ENCODE data around the gene MAST3.

The MAST3 gene

DNA sequence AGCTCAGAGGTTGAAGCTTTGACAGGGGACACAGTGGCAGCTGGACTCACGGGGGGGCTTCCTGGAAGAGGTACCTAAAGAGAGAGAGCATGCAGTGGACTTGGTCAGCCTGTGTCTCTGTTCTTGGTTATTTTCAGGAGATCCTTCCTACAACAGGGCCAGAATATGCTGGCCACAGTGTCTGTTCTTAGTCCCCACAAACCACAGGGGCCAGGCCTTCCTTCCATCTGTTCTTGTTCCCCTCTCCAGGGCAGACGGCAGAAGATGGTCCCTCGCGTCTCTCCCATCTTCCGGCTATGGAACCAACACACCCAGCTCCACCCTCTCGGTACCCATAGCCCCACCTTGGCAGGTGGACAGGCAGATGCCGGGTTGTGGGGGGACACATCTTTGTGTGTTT is 24.8 kb downstream of the MAST3 start:
- Histone ChIP-seq H3K9ac (no peak overlapping the region), H3K4me2 (ENCODE audit: low read length) (no peak overlapping the region), H3K4me1 (peaks cover under 1% of the 10 kb centered on the region), H2AFZ (no peak overlapping the region), H3K4me3 (ENCODE audit: low read depth, low read length) (no peak overlapping the region), H3K9me3 (ENCODE audit: control insufficient read depth, low read length) (no peaks in the 10 kb centered on the region), H3K36me3 (ENCODE audit: control insufficient read depth, insufficient read depth, low read length) (no peaks in the 10 kb centered on the region), H3K27ac (no peak overlapping the region), H3K79me2 (no peaks in the 10 kb centered on the region), H3K27me3 (ENCODE audit: control insufficient read depth, insufficient read depth, low read length) (no peaks in the 10 kb centered on the region)
- TF ChIP-seq, protein P1, sequence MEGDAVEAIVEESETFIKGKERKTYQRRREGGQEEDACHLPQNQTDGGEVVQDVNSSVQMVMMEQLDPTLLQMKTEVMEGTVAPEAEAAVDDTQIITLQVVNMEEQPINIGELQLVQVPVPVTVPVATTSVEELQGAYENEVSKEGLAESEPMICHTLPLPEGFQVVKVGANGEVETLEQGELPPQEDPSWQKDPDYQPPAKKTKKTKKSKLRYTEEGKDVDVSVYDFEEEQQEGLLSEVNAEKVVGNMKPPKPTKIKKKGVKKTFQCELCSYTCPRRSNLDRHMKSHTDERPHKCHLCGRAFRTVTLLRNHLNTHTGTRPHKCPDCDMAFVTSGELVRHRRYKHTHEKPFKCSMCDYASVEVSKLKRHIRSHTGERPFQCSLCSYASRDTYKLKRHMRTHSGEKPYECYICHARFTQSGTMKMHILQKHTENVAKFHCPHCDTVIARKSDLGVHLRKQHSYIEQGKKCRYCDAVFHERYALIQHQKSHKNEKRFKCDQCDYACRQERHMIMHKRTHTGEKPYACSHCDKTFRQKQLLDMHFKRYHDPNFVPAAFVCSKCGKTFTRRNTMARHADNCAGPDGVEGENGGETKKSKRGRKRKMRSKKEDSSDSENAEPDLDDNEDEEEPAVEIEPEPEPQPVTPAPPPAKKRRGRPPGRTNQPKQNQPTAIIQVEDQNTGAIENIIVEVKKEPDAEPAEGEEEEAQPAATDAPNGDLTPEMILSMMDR (IDR thresholded peaks at IDR 0.05) = no peak

DNA sequence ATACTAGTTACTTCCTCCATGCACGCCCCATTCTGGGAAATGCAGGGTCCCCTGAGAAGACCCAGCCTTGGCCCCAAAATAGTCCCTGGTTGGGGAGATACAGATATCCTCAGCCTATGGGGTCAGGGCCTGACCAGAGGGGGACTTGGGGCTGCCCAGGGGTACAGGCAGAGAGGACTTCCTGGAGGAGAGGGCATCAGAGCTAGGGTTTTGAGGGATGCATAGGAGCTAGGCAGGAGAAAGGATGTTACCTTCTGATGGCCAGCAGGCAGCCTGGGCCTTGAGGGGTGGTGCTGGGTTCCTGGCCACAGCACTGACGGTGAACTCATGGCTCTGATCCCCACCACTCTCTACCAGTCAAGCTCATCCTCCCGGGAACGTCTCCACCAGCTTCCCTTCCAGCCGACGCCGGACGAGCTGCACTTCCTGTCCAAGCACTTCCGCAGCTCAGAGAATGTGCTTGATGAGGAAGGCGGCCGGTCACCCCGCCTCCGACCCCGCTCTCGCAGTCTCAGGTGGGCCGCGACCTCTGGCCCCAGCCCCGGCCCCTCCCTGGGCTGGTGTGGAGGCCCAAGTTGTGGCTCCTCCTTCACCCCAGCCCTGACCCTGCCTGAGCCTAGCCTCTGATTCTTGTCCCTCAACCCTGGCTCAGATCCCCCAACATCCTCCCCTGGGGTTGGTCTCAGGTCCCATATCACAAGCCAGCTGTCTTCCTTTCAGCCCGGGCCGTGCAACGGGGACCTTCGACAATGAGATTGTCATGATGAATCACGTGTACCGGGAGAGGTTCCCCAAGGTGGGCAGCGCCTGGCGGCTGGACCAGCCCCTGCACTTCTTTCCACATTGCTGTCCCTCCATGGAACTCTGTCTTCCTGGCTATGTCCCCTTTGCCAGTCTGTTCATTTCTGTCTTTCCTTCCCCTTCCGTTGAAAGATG is 25.6 kb downstream of the MAST3 start:
- Histone ChIP-seq H3K9ac (no peak overlapping the region), H3K27ac (peak overlapping the region; percentile 32), H3K79me2 (no peaks in the 10 kb centered on the region), H3K9me3 (ENCODE audit: control insufficient read depth, low read length) (no peaks in the 10 kb centered on the region), H3K4me3 (ENCODE audit: low read depth, low read length) (no peak overlapping the region), H3K4me1 (no peaks in the 10 kb centered on the region), H3K27me3 (ENCODE audit: control insufficient read depth, insufficient read depth, low read length) (no peaks in the 10 kb centered on the region), H2AFZ (no peak overlapping the region), H3K36me3 (ENCODE audit: control insufficient read depth, insufficient read depth, low read length) (no peaks in the 10 kb centered on the region), H3K4me2 (ENCODE audit: low read length) (no peak overlapping the region)
- TF ChIP-seq, protein P1 (IDR thresholded peaks at IDR 0.05) = no peak

DNA sequence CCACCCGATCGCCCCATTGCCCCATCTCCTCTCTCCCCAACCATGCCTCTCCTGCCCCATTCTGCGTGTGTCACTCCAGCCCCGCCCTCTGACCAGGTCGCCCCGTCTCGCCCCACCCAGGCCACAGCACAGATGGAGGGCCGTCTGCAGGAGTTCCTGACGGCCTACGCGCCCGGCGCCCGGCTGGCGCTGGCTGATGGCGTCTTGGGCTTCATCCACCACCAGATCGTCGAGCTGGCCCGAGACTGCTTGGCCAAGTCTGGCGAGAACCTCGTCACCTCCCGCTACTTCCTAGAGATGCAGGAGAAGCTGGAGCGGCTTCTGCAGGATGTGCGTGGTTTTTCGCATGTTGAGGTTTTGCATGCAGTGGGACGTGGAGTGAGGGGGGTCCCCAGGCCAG is 26.2 kb downstream of the MAST3 start:
- Histone ChIP-seq H3K4me1 (no peaks in the 10 kb centered on the region), H3K79me2 (no peaks in the 10 kb centered on the region), H3K9me3 (ENCODE audit: control insufficient read depth, low read length) (no peaks in the 10 kb centered on the region), H2AFZ (no peak overlapping the region), H3K4me2 (ENCODE audit: low read length) (no peak overlapping the region), H3K36me3 (ENCODE audit: control insufficient read depth, insufficient read depth, low read length) (no peaks in the 10 kb centered on the region), H3K27me3 (ENCODE audit: control insufficient read depth, insufficient read depth, low read length) (no peaks in the 10 kb centered on the region), H3K9ac (no peak overlapping the region), H3K4me3 (ENCODE audit: low read depth, low read length) (no peak overlapping the region), H3K27ac (no peak overlapping the region)
- TF ChIP-seq, protein P1 (IDR thresholded peaks at IDR 0.05) = no peak

DNA sequence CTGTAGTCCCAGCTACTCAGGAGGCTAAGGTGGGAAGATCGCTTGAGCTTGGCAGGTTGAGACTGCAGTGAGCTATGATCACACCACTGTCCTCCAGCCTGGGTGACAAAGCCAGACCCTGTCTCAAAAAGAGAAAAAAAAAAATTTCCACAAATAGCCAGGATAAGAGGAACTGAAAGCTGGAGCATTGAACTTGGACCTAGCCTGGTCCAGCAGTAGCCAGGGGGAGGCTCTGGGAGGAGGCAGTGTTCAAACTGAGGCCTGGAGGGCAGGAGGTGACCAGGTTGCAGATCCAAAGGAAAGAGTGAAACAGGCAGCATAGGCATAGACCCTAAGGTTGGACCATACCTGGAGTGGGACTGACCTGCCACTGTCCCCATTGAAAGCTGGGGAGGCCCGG is 28.5 kb downstream of the MAST3 start:
- Histone ChIP-seq H3K36me3 (ENCODE audit: control insufficient read depth, insufficient read depth, low read length) (no peaks in the 10 kb centered on the region), H3K27me3 (ENCODE audit: control insufficient read depth, insufficient read depth, low read length) (no peaks in the 10 kb centered on the region), H3K4me3 (ENCODE audit: low read depth, low read length) (no peak overlapping the region), H3K4me1 (no peaks in the 10 kb centered on the region), H3K9me3 (ENCODE audit: control insufficient read depth, low read length) (no peaks in the 10 kb centered on the region), H3K79me2 (no peaks in the 10 kb centered on the region), H3K9ac (no peak overlapping the region), H3K4me2 (ENCODE audit: low read length) (no peak overlapping the region), H3K27ac (no peak overlapping the region), H2AFZ (no peak overlapping the region)
- TF ChIP-seq, protein P1 (IDR thresholded peaks at IDR 0.05) = no peak

DNA sequence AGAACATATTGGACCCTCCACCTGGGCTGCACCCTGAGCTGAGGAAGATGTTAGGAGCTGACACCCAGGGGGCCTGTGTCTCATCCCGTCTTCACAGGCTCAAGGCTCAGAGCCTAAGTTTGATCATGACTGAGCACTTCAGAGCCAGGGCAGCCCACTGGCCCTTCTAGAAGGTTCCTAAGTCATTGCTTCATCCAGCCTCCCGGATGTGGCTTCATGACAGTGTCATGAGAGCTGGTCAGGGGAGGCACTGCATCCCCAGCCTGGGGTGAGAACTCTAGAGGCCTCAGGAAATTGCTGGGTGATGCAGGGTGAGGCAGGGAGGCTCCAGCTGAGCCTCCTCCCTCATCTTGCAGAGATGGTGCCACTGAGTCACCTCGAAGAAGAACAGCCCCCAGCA is 30.5 kb downstream of the MAST3 start:
- H3K27ac ChIP-seq = no peak overlapping the region

More for the DNA sequence above, 30.5 kb downstream of the MAST3 start:
- Histone ChIP-seq H3K27me3 (ENCODE audit: control insufficient read depth, insufficient read depth, low read length) (no peaks in the 10 kb centered on the region), H3K36me3 (ENCODE audit: control insufficient read depth, insufficient read depth, low read length) (no peaks in the 10 kb centered on the region), H3K4me2 (ENCODE audit: low read length) (no peak overlapping the region), H3K79me2 (no peaks in the 10 kb centered on the region), H3K9me3 (ENCODE audit: control insufficient read depth, low read length) (no peaks in the 10 kb centered on the region), H2AFZ (no peak overlapping the region), H3K4me3 (ENCODE audit: low read depth, low read length) (no peak overlapping the region), H3K4me1 (no peaks in the 10 kb centered on the region), H3K9ac (no peak overlapping the region)
- TF ChIP-seq, protein P1 (IDR thresholded peaks at IDR 0.05) = no peak

All from parathyroid adenoma (tissue), 2 donors.